Transverse colon (tissue), 4 donors: ENCODE results near the gene PTGFRN. TPM values are rescaled to one million over a fixed set of nuclear protein-coding genes. Genes with fewer than 3 reads are reported as not detected.

ENCODE experiments used
- DNase-seq: peaks from one replicate; pipeline ENCODE4 v3.0.0-alpha.2; 2019
- H3K27ac ChIP-seq, 4 donors: fragments of 200-600 bp; sonication (generic); 2 replicates each; pipeline ENCODE4 v1.5.1; 2016 to 2018; ENCODE audit warnings: inconsistent platforms in 4 of 4
- H3K27me3 ChIP-seq: fragments of 200-600 bp; sonication (generic); 2 replicates; pipeline ENCODE4 v1.5.1; 2017; ENCODE audit warnings: inconsistent platforms
- H3K36me3 ChIP-seq, 4 donors: fragments of 200-600 bp; sonication (generic); 2 replicates each; pipeline ENCODE4 v1.5.1; 2017 to 2019; ENCODE audit warnings: inconsistent platforms in 4 of 4
- H3K4me1 ChIP-seq, 4 donors: fragments of 200-600 bp; sonication (generic); 2 replicates each; pipeline ENCODE4 v1.5.1; 2017 to 2020; ENCODE audit warnings: inconsistent platforms in 4 of 4
- H3K4me3 ChIP-seq, 4 donors: fragments of 200-600 bp; sonication (generic); 1 replicate in 1 of 4; 2 replicates in 3 of 4; pipeline versions ENCODE4 v1.5.1 to v1.6.1; 2017 to 2019; ENCODE audit warnings: inconsistent platforms in 4 of 4
- H3K9me3 ChIP-seq, 2 donors: fragments of 200-600 bp; sonication (generic); 2 replicates each; pipeline ENCODE4 v1.5.1; 2017 to 2019; ENCODE audit warnings: inconsistent platforms in 2 of 2
- CTCF ChIP-seq, 5 experiments: fragments of 200-600 bp in 3 of 5; fragments of 450-650 bp in 2 of 5; sonication (generic) in 3 of 5; IDR thresholded peaks; 1 replicate in 2 of 5; 2 replicates in 3 of 5; pipeline ENCODE4 v1.5.1; 2016 to 2017; ENCODE audit warnings: antibody characterized with exemption in 5 of 5, inconsistent platforms in 3 of 5, mild to moderate bottlenecking in 2 of 5, moderate library complexity in 1 of 5
- EP300 ChIP-seq: sonication (generic); formaldehyde crosslinking; IDR thresholded peaks from one replicate; pipeline ENCODE4 v1.6.1; 2017; ENCODE audit warnings: antibody characterized with exemption, low read depth
- POLR2A ChIP-seq: fragments of 450-650 bp; IDR thresholded peaks from one replicate; pipeline ENCODE4 v1.6.1; 2016; ENCODE audit warnings: antibody characterized with exemption, mild to moderate bottlenecking, moderate library complexity
- POLR2AphosphoS5 ChIP-seq, 3 donors: sonication (generic); formaldehyde crosslinking; IDR thresholded peaks; one replicate each; pipeline ENCODE4 v1.6.1; 2016; ENCODE audit warnings: antibody characterized with exemption in 3 of 3
- WGBS, 2 donors: methylation state at CpG; one replicate each; pipeline ENCODE4 v1.1.5; 2018; ENCODE audit warnings: low coverage in 1 of 2; 5-methylcytosine and 5-hydroxymethylcytosine counted together
- in situ Hi-C, 4 donors: fragments of 200-750 bp; cut with MboI; loops; one replicate each; pipeline versions ENCODE4 v1.15.0 to v1.15.1; 2017; ENCODE audit warnings: low sequenced_read_pairs in 3 of 4, low pct_ligation_motif_present in 1 of 4, low pct_unique_long_range_greater_than_20kb in 1 of 4
- intact Hi-C: fragments of 100-400 bp; cut with DNase I; formaldehyde crosslinking; loops from one replicate; pipeline ENCODE4 v1.15.1; 2023; ENCODE audit warnings: low total_unique reads
- total RNA-seq, 4 donors: library from RNA; depleted of rRNA; stranded (reverse); fragments of >200 nt; gene quantifications; one replicate each; pipeline ENCODE4 v1.1.0, GENCODE V29; 2016

PTGFRN gene
- total RNA-seq, 4 donors from 2014 or later, result 39.6 to 98.9 (median 73.9) TPM

GRCh38 chr1:116983112-116983511 is 73.4 kb downstream of the PTGFRN start:
- H3K9me3 ChIP-seq, result no peaks in the 10 kb centered on the region
- no peak overlapping the region for H3K4me3 ChIP-seq
- H3K27me3 ChIP-seq, result no peaks in the 10 kb centered on the region
- in situ Hi-C loops (no loop called here), intact Hi-C loops (no loop called here)
- peaks cover 14 to 47% (median 27%) of the 10 kb centered on the region in 4 donors for H3K4me1 ChIP-seq
- 61 to 75% methylated on average over 2 to 5 of the region's 5 CpGs for WGBS, 2 donors
- no peaks in the 10 kb centered on the region for H3K36me3 ChIP-seq
- TF ChIP-seq POLR2A (no peak), EP300 (no peak), CTCF (IDR thresholded peaks at IDR 0.05) (no peak), POLR2AphosphoS5 (IDR thresholded peaks at IDR 0.05) (no peak)
- peak overlapping the region; percentile 68 to 85 (median 70) for H3K27ac ChIP-seq
- no peak for DNase-seq

DNA sequence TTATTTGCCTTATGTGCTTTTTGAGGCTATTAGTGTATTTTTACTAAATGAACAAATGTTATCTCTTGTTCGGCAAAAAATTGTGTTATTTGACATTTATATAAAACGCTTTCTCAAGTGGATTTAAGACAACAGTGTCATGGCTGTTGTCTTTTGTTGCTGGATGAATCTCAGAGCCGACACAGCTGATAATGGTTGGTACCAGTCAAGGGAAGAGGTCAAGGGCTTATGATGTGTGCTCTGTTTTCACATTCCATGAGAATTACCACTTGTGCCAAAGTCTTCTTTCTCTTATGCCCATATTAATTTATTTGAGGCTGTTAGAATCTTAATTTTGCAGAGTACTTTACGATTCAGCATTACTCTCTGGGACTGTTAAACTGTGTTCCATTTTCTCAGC is 74.0 kb downstream of the PTGFRN start:
- Histone ChIP-seq H3K27ac (peak overlapping the region; percentile 68 to 85 (median 70)), H3K4me1 (peaks cover 14 to 52% (median 33%) of the 10 kb centered on the region in 4 donors), H3K36me3 (no peaks in the 10 kb centered on the region), H3K9me3 (no peaks in the 10 kb centered on the region), H3K27me3 (no peaks in the 10 kb centered on the region), H3K4me3 (no peak overlapping the region)
- intact Hi-C loops (no loop called here), in situ Hi-C loops (no loop called here)
- TF ChIP-seq POLR2AphosphoS5 (IDR thresholded peaks at IDR 0.05), result peak in 1 of 3 donors; percentile 38
- TF ChIP-seq CTCF (IDR thresholded peaks at IDR 0.05), result no peak
- no peak for DNase-seq
- WGBS, 2 donors, result 44 to 48% methylated on average over 4 of the region's 4 CpGs

GRCh38 chr1:116984406-116985160 is 74.9 kb downstream of the PTGFRN start:
- intact Hi-C loops, result loop anchor here (5.0 kb wide), 1 partner anchor 67 kb away; no protein-coding TSS in a partner anchor
- TF ChIP-seq POLR2A (no peak), POLR2AphosphoS5 (IDR thresholded peaks at IDR 0.05) (peak; percentile 79 to 97 (median 88)), CTCF (IDR thresholded peaks at IDR 0.05) (no peak), EP300 (peak; percentile 92)
- Histone ChIP-seq H3K27me3 (no peaks in the 10 kb centered on the region), H3K4me3 (no peak overlapping the region), H3K27ac (peak overlapping the region; percentile 68 to 85 (median 70)), H3K9me3 (no peaks in the 10 kb centered on the region), H3K36me3 (no peaks in the 10 kb centered on the region), H3K4me1 (peaks cover 14 to 61% (median 40%) of the 10 kb centered on the region in 4 donors)
- in situ Hi-C loops, result no loop called here
- peak; percentile 23 for DNase-seq
- 83% methylated on average over 14 of the region's 14 CpGs; no CpG with 5 or more reads in 1 of the 2 donors for WGBS, 2 donors

DNA sequence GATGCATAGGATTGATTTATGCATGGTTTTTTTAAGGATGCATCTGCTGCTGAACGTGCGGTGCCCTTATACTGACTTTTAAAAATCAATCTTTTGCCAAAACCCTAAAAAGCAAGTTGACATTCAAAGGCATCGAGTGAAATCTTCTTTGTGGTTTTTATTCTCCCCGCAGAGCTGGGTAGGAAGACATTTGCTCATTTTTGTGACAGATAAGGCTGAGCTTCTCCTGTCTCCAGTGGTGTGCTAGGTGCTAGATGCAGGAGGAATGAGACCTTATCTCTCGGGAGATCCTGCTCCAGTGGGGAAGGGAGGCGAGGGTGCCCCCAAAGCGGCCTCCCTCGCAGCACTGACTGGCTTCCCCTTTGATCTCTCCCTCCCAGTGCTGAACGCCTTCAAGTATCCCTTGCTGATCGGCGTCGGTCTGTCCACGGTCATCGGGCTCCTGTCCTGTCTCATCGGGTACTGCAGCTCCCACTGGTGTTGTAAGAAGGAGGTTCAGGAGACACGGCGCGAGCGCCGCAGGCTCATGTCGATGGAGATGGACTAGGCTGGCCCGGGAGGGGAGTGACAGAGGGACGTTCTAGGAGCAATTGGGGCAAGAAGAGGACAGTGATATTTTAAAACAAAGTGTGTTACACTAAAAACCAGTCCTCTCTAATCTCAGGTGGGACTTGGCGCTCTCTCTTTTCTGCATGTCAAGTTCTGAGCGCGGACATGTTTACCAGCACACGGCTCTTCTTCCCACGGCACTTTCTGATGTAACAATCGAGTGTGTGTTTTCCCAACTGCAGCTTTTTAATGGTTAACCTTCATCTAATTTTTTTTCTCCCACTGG is 76.9 kb downstream of the PTGFRN start:
- intact Hi-C loops, result loop anchor here (5.0 kb wide), 1 partner anchor 69 kb away; no protein-coding TSS in a partner anchor
- peak overlapping the region in 3 of 4 donors; percentile 2 to 17 (median 3) for H3K27ac ChIP-seq
- no peaks in the 10 kb centered on the region for H3K27me3 ChIP-seq
- H3K4me3 ChIP-seq, result no peak overlapping the region
- in situ Hi-C loops, result no loop called here
- no peaks in the 10 kb centered on the region for H3K9me3 ChIP-seq
- TF ChIP-seq POLR2AphosphoS5 (IDR thresholded peaks at IDR 0.05), result no peak
- no peak for TF ChIP-seq EP300
- TF ChIP-seq POLR2A, result no peak
- no peak for TF ChIP-seq CTCF (IDR thresholded peaks at IDR 0.05)
- DNase-seq, result no peak
- no peaks in the 10 kb centered on the region for H3K36me3 ChIP-seq
- WGBS, 2 donors, result 77 to 81% methylated on average over 6 to 29 of the region's 29 CpGs
- peaks cover 14 to 73% (median 43%) of the 10 kb centered on the region in 4 donors for H3K4me1 ChIP-seq
